ENCODE results near the gene SPOCK3. TPM values are rescaled to one million over a fixed set of nuclear protein-coding genes. Genes with fewer than 3 reads are reported as not detected.

SPOCK3 gene
- total and polyA plus RNA-seq, 2 donors (not counting 3 experiments of a cell fraction or from before 2014, with no cell fraction given) = 0.10 TPM; not detected in 1

DNA sequence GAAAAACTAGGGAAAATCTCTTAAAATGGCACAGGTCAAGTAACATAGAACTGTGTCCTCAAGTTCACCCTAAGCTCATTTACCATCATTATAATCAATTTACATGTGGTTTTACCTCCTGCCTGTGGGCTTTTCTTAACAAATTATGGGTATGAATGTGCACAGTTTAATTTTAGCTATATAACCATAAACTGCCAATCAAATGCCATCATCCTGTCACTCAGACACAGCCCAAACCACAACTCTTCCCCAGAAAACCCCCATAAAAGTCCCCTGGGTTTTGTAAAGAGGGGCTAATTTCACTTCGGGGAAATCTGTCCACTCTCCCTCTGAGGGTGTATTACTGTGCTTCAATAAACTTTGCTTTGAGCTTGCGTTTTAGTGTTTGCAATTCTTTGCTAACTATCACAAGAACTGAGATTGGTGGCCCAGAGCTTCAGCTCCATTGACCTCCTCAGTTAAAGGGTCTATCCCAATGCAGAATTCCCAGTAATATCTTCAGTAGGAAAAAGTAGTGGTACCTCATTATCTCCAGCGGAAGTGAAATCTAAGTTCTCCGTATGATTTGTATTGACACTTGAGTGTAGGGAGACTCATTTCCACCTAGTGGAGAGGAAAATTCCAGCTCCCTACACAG lies 394.6 kb downstream of the SPOCK3 start:
- FAIRE-seq (no peak), DNase-seq (ENCODE audit: low read depth, low spot score) (no peak)
- TF ChIP-seq, protein P1, sequence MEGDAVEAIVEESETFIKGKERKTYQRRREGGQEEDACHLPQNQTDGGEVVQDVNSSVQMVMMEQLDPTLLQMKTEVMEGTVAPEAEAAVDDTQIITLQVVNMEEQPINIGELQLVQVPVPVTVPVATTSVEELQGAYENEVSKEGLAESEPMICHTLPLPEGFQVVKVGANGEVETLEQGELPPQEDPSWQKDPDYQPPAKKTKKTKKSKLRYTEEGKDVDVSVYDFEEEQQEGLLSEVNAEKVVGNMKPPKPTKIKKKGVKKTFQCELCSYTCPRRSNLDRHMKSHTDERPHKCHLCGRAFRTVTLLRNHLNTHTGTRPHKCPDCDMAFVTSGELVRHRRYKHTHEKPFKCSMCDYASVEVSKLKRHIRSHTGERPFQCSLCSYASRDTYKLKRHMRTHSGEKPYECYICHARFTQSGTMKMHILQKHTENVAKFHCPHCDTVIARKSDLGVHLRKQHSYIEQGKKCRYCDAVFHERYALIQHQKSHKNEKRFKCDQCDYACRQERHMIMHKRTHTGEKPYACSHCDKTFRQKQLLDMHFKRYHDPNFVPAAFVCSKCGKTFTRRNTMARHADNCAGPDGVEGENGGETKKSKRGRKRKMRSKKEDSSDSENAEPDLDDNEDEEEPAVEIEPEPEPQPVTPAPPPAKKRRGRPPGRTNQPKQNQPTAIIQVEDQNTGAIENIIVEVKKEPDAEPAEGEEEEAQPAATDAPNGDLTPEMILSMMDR (IDR thresholded peaks at IDR 0.05; ENCODE audit: extremely low read depth in 1 of 2, insufficient read depth in 1 of 2, low read depth in 1 of 2, low read length in 2 of 2) = no peak
- TF ChIP-seq JUN (IDR thresholded peaks at IDR 0.05; ENCODE audit: borderline replicate concordance, insufficient read depth, insufficient read length, low read depth) (no peak), GATA2 (IDR thresholded peaks at IDR 0.05; ENCODE audit: insufficient read depth, insufficient read length, low read depth, low read length) (no peak), MYC (IDR thresholded peaks at IDR 0.05; ENCODE audit: low read depth, low read length) (no peak), FOS (IDR thresholded peaks at IDR 0.05; ENCODE audit: borderline replicate concordance, insufficient read depth, low read length) (no peak), POLR2A (IDR thresholded peaks at IDR 0.05; ENCODE audit: low read depth, low read length) (no peak), EZH2 (IDR thresholded peaks at IDR 0.05; ENCODE audit: borderline replicate concordance, low read depth, low read length, severe bottlenecking) (no peak), POLR2AphosphoS5 (IDR thresholded peaks at IDR 0.05; ENCODE audit: insufficient read depth, low read depth, low read length) (no peak)
- TF ChIP-seq, protein P2, sequence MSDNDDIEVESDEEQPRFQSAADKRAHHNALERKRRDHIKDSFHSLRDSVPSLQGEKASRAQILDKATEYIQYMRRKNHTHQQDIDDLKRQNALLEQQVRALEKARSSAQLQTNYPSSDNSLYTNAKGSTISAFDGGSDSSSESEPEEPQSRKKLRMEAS (IDR thresholded peaks at IDR 0.05; ENCODE audit: insufficient read depth, insufficient read length) = no peak
- H3K9ac ChIP-seq (replicated peaks; ENCODE audit: extremely low read depth, insufficient read depth, low read length) = no peak overlapping the region
- H3K27ac ChIP-seq (ENCODE audit: insufficient read depth, low read depth, low read length) = no peak overlapping the region
- H3K36me3 ChIP-seq (ENCODE audit: control insufficient read depth in 2 of 2, extremely low read depth in 1 of 2, insufficient read depth in 2 of 2, low read length in 2 of 2) = no peaks in the 10 kb centered on the region
- ChIA-PET POLR2A (no interaction called here), CTCF (no interaction called here)
- H3K4me2 ChIP-seq (ENCODE audit: insufficient read depth, low read length) = no peak overlapping the region
- dilution Hi-C loops (cut with MboI; ENCODE audit: extremely low pct_ligation_motif_present, low sequenced_read_pairs) = no loop called here
- H3K4me3 ChIP-seq (replicated peaks in 1 of 3; ENCODE audit: insufficient read depth in 1 of 3, low read depth in 1 of 3, low read length in 3 of 3) = no peak overlapping the region
- BruUV-seq (replicated peaks) = no TSS peak
- no peaks in the 10 kb centered on the region for H3K4me1 ChIP-seq (ENCODE audit: control insufficient read depth, extremely low read depth, insufficient read depth, low read length)
- peaks cover 6% of the 10 kb centered on the region for H3K9me3 ChIP-seq (replicated peaks; ENCODE audit: control insufficient read depth, insufficient read depth, low read length)
- H2AFZ ChIP-seq (ENCODE audit: low read depth, low read length) = no peak overlapping the region
- no peaks in the 10 kb centered on the region for H3K79me2 ChIP-seq (ENCODE audit: control insufficient read depth, insufficient read depth, low read length)
- intact Hi-C loops (cut with micrococcal nuclease) = no loop called here
- no peaks in the 10 kb centered on the region for H4K20me1 ChIP-seq (replicated peaks; ENCODE audit: control insufficient read depth, extremely low read depth, insufficient read depth, low read length)
- H3K27me3 ChIP-seq (ENCODE audit: control insufficient read depth in 2 of 2, insufficient read depth in 2 of 2, low read length in 2 of 2) = no peaks in the 10 kb centered on the region
- H3K9me1 ChIP-seq (replicated peaks; ENCODE audit: control insufficient read depth, extremely low read depth, insufficient read depth, low read length) = no peaks in the 10 kb centered on the region
